ENCODE data around the gene RUNX2.

Gene RUNX2

GRCh38 chr6:45491048-45491735, 163.1 kb downstream of the RUNX2 start:
- DNase-seq = no peak

GRCh38 chr6:45491874-45492273, 163.7 kb downstream of the RUNX2 start:
- DNase-seq = no peak

GRCh38 chr6:45493761-45494160, 165.6 kb downstream of the RUNX2 start:
- DNase-seq = no peak

GRCh38 chr6:45494416-45495135, 166.4 kb downstream of the RUNX2 start:
- no peak for DNase-seq

GRCh38 chr6:45495429-45496084, 167.4 kb downstream of the RUNX2 start:
- DNase-seq = no peak

- no peak for DNase-seq
Measured at GRCh38 chr6:45496085-45496433, 167.9 kb downstream of the RUNX2 start.

GRCh38 chr6:45498591-45498990, 170.5 kb downstream of the RUNX2 start:
- DNase-seq = no peak

GRCh38 chr6:45500924-45501816, 173.0 kb downstream of the RUNX2 start:
- DNase-seq = no peak

GRCh38 chr6:45502456-45502855, 174.3 kb downstream of the RUNX2 start:
- no peak for DNase-seq

GRCh38 chr6:45504947-45505346, 176.8 kb downstream of the RUNX2 start:
- no peak for DNase-seq

- no peak for DNase-seq
Measured at GRCh38 chr6:45505470-45505869, 177.3 kb downstream of the RUNX2 start.

GRCh38 chr6:45507186-45507585, 179.1 kb downstream of the RUNX2 start:
- DNase-seq = no peak

GRCh38 chr6:45509426-45509825, 181.3 kb downstream of the RUNX2 start:
- DNase-seq = no peak

GRCh38 chr6:45512717-45513116, 184.6 kb downstream of the RUNX2 start:
- DNase-seq = no peak

- DNase-seq = no peak
Measured at GRCh38 chr6:45513213-45513618, 185.1 kb downstream of the RUNX2 start.

GRCh38 chr6:45513843-45514242, 185.7 kb downstream of the RUNX2 start:
- no peak for DNase-seq

GRCh38 chr6:45514454-45515230, 186.5 kb downstream of the RUNX2 start:
- DNase-seq = no peak

GRCh38 chr6:45518013-45518720, 190.0 kb downstream of the RUNX2 start:
- no peak for DNase-seq

GRCh38 chr6:45521226-45521625, 193.1 kb downstream of the RUNX2 start:
- no peak for DNase-seq

GRCh38 chr6:45522486-45522885, 194.4 kb downstream of the RUNX2 start:
- no peak for DNase-seq

GRCh38 chr6:45527210-45527609, 199.1 kb downstream of the RUNX2 start:
- no peak for DNase-seq
